Measurements from ENCODE around the gene CST4.
A peak's percentile ranks its signal among the peaks of the same experiment; 100 is the strongest.
"Not testable (repeated sequence)": the region's sequence is repeated elsewhere in the genome, so short reads cannot be mapped to it uniquely, and the experiment has no call there.

CST4 gene

DNA sequence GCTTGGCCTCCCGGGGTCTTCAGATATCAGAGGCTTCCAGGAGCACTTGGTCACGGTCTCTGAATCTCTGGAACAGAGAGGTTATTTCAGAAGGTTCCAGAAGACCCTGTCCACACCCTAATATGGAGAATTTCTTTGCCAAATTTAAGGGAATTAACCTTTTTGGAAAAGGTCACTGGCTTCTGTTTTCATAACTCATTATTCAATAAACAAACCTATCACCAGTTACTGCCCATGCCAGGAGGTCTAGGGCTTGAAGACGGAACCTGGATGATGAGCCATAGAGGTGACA lies 507 bp upstream of the CST4 start:
- no peak for DNase-seq (ENCODE audit: low spot score)

DNA sequence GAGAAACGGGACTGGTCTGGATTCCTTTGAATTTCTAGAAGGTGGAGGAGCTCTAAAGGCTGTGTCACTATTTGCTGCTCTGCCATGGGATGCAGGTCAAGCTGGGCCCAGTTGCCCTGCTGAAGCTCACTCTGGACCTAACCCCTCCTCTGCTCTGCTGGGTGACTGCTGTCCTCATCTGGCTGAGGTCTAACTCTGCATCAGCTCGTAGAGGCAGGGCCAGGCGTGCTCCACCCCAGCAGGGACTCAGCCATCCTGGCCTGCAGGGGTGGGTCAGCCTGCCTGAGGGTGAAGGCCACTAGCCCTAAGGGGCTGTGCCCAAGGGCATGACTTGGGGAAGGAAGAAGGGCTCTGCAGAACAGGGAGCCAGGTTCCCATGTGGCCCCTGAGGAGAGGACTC lies 852 bp downstream of the CST4 start:
- no peak for DNase-seq (ENCODE audit: low spot score)

DNA sequence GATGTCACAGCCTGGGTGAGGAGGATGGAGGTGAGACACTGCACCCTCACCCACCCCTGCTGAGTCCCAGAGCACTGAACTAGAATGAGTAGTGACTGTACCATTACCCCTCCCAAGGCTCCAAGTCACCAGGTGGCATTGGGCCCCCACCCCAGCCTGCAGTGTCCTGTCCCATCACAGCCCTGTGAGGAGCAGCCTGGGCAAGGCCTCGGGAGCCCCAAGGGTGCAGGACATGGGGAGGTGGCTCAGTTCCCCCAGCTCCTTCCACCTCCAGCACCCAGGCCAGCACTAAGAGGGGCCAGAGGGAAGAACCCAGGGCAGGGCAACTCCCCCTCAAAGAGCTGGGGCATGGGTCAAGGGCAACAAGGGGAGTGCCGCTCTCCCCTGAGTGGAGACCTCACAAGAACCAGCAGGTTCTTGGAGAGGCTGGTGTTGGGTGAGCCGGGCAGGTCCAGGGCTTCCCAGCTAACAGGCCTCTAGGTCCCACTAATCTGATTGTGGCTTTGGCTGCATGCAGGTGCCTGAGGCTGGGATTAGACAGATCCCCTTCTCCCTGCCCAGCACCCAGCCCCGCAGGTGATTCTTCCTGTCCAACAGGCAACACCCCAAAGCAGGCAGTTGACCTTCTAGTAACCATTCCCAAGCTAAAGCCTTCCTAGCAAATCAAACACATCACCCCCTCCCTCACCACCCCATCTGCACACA lies 2.6 kb downstream of the CST4 start:
- no peak for DNase-seq (ENCODE audit: low spot score)

DNA sequence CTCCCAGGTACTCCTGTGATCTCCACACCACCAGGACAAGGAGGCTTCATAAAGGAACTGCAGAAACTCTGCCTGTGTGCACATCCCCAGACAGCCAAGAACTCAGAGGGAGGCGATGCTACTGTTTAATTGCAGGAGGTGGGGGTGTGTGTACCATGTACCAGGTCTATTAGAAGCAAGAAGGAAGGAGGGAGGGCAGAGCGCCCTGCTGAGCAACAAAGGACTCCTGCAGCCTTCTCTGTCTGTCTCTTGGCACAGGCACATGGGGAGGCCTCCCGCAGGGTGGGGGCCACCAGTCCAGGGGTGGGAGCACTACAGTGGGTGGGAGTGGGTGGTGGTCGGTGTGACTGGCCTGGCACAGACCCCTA lies 3.3 kb downstream of the CST4 start:
- not testable (repeated sequence) for DNase-seq (ENCODE audit: low spot score)

DNA sequence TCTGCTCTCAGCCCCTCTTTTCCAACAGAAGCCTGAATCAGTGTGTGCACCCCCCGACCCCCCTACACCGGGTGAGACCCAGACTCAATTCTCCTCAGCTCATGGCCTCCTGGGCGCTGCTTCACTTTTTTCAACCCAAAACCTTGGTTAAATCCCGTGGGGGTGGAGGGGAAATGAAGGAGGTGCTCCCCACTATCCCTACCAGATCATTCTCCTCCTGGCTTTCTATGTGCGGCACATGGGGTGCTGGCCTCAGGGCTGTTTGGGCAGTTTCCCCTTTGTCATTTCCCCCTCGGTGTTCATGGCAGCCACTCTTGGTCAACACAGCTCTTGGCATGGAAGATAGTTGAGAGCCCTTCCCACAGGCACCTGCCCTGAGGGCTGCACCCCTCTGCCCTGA lies 4.6 kb downstream of the CST4 start:
- no peak for DNase-seq (ENCODE audit: low spot score)

DNA sequence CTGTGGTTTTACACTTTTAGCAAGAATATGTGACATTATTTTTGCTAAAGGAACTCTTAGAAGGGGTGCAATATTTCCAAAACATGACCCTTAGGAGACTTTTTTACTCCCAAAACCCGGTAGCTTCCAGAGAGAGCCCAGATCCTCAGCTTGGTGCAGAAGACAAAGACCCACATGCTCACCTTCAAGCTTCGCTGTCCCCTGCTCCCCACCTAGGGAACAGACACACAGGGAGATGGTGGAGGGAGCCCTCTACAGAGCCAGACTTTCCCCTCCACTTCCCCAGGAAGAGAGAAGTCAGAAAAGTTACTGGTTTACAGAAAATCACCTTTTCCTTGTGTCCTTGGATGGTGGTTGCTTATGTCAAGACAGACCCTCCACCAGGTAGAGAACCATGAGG lies 5.0 kb downstream of the CST4 start:
- DNase-seq (ENCODE audit: low spot score), result no peak

DNA sequence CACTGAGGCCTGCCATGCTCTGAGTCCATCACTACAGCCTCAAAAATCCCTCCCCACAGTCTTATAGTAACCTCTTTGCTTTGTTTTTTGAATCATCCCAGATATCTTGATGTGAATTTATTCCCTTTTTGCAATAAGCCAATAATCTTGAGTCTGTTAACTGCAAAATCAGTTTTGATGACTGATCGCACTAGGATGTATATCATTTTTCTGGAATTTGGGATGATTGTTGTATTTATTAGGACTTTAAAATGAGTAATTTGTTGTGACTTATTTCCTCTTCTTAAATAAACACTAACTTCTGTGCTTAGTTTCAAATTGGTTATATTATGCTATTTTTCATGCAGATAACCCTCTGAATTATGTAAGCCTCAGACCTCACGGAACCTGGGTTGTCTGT lies 5.6 kb downstream of the CST4 start:
- no peak for DNase-seq (ENCODE audit: low spot score)

DNA sequence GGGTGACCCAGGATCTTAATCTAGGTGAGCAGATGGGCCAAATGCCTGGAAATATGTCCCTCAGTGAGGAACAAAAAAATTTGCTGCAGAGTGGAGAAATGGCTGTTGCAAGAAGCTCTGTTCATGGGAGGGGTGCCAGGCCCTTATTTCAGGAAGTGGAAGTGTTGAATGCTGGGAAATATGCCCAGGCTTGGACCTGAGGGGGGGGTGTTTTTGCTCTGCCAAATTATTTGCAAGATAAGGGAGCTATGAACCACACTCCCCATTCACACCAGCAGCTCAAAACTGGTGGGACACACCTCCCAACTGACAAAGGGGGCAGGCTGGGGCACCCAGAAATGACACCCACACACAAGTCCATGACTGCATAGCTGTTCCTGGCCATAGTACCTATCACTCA lies 8.7 kb downstream of the CST4 start:
- no peak for DNase-seq (ENCODE audit: low spot score)

DNA sequence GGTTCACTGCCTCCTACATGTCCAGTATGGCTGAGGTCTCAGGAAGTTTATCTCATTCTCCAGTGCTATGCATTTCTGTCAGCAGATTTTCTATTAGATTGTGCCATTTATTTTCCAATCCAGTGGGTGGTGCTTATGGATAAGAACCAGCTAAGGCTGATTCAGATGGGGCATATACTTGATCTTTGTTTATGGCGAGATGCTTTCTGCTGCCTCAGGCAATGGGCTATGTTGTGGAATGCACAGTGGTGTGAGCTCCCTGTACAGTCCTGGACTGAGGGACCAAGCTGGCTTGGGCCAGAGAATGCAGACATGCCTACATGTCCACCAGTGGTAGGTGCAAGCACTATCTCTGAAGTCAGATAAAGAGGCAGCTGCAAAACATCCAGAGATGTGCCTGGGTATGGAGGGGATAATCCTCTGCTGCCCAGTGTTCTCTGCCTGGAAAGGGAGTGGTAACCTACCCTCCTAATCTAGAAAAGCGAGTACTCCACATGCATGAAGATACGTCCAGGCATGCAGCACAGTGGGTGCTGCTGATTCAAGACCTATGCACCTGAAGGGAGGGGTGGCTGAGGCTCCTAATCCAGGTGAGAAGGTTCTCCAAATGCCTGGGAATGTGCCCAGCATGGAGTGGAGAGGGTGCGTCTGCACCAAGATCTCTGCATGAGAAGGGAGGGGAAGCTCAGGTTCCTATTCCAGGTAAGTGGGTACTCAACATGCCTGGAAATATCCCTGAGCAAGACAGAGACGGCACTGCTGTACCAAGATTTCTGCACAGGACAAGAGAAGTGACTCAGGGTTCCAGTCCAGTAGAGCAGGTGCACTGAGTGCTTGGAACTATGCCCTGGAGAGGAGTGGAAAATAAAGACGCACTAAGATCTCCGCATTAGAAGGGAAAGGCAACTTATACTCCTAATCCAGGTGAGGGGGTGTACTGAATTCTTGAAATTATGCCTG lies 9.4 kb downstream of the CST4 start:
- DNase-seq (ENCODE audit: low spot score), result no peak

DNA sequence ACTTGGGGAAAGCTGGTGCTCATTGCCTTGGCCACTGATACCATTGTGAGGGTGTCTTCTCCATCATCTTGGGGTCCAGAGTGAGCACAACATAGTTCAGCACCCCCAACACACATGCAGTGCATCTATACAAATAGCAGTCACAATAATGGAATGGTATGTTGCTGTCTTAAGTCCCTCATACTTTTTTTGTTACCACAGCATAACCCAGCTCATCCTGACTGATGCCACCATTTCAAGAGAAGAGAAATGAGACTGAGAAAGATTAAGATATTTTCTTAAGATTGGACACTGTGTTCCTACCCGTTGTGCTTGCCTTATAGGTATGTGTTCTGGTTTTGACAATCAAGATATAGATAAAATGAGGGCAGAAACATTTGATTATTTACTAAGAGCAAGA lies 15.6 kb downstream of the CST4 start:
- DNase-seq (ENCODE audit: low spot score), result no peak

DNA sequence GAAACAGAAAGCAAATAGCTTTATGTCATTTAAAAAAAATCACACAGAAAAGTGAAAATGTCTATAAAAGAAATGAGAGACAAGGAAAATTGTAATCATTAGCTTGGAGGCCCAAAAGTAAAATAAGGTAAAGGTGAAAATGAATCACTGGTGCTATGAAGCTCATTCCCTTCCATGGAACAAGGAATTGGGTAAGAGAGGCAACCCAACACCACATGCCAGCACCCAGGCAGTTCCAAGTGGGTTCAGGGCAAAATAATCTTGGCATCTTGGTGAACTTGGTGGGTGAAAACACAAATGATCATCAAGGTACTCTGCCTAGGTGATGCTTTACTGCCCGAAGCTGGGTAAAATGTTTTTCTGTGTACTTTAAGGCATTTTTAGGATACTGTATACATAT lies 16.7 kb downstream of the CST4 start:
- DNase-seq (ENCODE audit: low spot score), result no peak

DNA sequence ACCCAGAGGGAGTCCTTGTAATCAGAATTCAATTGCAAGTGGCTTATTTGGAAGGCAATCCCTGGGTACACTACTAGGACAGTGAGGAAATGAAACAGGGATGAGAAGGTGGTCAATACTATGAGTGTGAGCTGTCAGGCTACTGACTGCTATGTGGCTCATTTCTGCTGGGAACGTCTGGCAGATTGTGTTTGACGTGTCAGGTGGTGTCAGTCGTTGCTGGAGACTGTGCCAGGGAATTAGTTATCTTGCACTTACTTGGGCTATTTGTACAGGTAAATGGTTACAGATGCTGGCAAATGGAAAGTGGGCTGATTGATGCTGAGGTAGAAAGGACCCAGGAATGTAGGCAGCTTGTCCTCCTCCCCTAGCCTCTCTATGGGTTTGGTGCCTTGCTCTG lies 17.4 kb downstream of the CST4 start:
- no peak for DNase-seq (ENCODE audit: low spot score)

DNA sequence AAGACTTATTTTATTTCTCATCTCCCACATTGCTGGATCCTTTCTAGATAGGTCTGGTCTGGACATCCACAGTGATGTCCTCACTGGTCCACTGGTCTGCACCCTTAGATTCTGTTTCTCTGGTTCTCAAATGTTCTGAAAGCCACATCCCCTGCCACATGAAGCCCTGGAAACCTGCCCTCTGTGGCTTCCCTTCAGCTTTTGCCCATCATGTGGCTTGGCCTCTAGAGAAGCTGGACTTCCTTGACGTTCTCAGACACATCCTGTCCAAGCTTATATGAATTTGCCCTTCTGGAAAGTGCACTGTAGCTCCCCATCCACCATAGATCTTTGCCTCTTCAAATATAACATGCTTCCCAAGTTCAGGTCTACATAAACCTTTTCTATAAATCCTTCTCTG lies 18.5 kb downstream of the CST4 start:
- DNase-seq (ENCODE audit: low spot score), result no peak

DNA sequence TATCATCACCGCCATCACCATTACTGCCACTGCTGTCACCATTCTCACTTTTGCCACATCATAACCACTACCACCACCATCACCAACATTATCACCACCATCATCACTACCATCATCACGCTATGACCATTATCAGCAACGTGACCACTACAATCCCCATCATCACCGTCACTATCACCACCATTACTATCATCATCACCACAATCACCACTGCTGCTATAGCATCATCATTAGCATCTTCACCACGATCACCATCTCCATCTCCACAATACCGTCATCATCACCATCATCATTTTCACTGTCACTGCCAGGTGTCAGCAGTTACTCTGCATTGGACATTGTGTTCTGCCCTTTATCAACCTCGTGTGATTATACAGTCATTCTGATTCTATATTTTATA lies 19.0 kb downstream of the CST4 start:
- DNase-seq (ENCODE audit: low spot score), result no peak

DNA sequence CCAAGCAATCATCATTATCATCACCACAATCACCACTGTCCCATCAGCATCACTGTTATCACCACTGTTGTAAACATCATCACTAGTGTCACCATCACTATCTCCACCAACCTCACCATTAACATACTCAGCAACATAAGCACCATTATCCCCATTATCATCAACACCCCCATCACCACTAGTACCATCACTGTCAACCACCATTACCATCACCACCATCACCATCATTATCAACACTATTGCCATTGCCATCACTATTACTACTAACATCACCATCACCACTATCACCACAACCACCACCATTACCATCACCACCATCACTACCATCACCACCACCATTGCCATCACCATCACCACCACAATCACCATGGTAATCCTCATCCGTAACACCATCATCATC lies 19.5 kb downstream of the CST4 start:
- DNase-seq (ENCODE audit: low spot score), result no peak

DNA sequence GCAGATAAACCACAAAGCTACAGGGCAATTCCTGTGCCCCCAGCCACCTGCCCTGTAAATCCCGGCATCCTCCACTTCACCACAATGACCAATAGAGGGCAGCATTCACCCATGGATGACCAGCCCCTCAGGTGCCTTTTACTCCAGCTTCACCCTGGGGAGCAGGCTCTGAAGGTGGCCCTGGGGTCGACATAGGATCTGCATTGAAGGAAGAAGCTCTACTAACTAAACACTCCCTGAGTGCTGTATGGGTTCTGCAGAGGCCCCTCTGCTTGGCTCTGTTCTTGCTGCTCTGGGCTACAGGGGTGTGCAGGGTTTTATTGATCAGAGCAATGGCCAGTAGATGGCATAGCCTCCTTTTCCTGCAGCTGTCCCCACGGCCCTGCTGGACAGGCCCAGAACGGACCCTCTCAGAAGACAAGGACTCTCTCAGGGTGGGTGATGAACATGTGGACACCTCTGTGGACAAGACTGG lies 20.3 kb downstream of the CST4 start:
- peak; percentile 58 for DNase-seq (ENCODE audit: low spot score)

DNA sequence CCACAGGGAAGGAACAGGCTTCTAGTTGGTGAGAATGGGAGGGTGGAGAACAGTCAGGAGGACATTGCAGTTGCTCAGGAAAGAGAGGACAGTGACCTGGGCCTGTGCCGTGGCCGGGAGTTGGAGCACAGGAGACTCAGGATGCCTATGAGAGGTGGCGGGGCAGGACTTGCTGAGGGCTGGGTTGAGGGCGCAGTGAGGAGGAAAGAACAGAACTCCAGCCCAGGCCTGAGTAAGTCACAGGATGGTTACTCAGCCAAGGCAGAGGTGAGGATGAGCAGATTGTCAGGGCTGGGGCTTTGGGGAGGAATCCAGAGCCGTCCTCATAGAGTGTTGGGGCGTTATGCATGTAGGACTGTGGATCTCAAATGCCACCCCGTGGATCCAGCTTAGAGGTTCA lies 21.2 kb downstream of the CST4 start:
- no peak for DNase-seq (ENCODE audit: low spot score)

DNA sequence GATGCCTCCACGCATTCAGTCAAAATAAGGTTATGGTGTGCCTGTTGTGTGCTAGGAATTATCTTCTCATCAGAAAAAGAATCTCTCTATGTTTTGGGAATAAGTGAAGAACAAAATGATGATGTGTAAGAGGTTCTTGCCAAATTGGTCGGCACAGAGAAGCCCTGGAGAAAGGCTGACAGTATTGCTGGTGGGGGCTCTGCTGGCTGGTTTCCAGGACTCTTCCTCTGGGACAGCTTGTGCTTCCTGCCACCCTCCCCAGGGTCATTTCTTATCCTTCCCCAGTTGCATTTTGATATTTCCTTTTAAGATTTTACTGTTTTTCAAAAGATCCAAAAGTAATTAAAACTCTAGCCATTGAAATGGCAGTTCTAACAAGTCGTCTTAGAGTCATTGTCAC lies 22.1 kb downstream of the CST4 start:
- no peak for DNase-seq (ENCODE audit: low spot score)

DNA sequence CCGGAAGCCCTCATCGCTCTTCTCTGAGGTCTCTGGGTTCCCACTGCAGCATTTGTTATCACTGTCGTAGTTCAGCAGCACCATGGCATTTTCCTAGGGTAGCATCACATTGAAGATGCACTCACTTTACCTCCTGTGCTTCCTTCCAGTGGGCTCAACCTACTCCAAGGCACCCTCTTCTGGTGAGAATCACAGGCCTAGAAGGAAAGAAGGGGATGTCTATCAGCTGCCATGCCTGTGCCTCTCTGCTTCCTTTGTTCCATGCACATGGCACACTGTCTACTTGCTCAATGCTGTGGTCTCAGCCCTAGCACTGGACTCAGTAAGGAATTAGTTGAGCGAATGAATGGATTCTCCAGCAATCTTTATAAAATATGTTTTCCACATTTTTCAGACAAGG lies 22.6 kb downstream of the CST4 start:
- DNase-seq (ENCODE audit: low spot score), result no peak

DNA sequence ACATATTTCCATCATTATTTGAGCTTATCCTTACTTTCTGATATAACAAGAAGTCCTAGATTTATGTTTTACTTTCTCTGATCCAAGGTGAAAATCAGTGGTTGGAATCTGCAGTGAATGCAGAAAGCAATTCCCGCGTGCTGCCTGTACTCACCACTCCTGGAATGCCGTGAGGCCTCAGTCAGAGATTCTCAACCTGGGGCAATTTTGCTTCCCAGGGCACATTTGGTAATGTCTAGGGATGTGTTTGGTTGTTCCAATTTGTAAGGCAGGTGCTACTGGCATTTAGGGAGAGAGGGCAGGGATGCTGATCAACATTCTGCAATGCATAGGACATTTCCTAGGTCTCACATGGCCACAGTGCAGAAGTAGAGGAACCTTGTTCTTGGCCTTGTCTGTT lies 23.9 kb downstream of the CST4 start:
- no peak for DNase-seq (ENCODE audit: low spot score)

DNA sequence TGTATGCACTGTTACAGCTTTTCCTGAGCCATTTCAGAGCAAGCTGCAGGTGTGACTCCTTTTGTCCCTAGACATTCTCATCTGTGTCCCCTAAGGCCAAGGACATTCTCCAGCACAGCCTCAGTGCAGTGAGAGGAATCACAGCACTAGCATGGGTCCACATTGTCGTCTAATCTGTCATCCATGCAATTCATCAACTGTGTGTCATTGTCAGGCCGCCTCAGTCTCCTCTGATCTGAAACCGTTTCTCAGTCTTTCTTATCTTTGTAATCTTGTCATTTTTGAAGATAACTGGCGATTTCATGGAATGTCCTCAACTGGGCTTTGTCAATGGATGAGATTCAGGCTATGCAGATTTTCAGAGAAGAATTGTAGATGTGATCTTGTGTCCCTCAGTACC lies 24.8 kb downstream of the CST4 start:
- DNase-seq (ENCODE audit: low spot score), result not testable (repeated sequence)

DNA sequence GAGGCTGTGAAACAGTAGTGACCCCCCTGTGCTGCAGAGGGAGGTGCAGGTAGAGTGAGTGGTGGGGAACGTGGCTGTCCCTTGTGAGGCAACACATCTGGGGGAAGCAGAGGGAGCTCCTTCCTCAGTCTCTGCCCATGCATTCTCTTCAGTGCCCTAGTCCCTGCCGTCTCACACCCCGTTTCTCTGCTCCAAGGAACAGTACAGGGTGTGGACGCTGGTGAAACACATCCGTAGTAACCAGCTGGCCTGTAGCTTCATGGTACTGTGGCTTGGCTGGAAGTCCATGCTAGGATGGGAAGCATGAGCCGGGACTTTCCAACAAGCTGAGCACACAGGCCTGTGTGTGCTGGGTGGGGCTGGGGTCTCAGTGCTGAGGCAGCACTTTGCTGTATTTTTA lies 25.7 kb downstream of the CST4 start:
- DNase-seq (ENCODE audit: low spot score), result no peak

DNA sequence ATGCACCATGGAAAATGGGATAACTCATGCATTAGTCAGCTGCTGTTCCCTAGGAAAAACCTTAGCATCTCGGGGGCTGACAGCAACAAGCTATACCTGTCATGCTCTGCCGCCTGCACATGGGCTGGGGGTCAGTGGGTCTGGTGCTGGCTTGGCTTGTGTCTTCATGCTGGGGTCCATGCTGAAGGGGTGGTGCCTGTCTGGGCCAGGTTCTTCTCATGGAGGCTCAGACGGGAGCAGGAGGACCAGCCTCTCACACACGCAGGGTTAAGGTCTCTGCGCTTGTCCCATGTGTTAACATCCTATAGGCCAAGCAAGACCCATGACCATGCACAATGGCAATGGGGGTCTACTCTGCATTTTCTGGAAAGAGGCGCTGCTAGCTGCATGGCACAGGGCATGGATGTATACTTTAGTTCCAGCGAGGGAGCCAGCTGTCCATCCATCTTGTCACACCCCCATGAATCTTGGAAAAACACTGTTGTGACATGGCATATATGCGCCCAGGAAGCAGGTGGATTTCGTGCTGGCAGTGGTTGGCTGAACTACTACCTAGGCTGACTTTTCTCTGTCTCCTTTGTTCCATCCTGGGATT lies 26.5 kb downstream of the CST4 start:
- no peak for DNase-seq (ENCODE audit: low spot score)
